CD4-positive, alpha-beta T cell treated with Interleukin-2 at 100 ng/mL for 4 hours (primary cell): ENCODE results near the gene ASIC4.

Source experiments
- DNase-seq: peaks from one replicate; pipeline ENCODE4 v3.0.0-alpha.2; 2020; ENCODE audit warnings: low spot score

Gene ASIC4

GRCh38 chr2:219480004-219480403 is 34.3 kb upstream of the ASIC4 start:
- no peak for DNase-seq

GRCh38 chr2:219482674-219483405 is 31.4 kb upstream of the ASIC4 start:
- DNase-seq: no peak

GRCh38 chr2:219483451-219484342 is 30.6 kb upstream of the ASIC4 start:
- DNase-seq: no peak

- DNase-seq: no peak
Measured at GRCh38 chr2:219484343-219485200, 29.7 kb upstream of the ASIC4 start.

GRCh38 chr2:219485201-219485580 is 29.1 kb upstream of the ASIC4 start:
- DNase-seq: no peak

GRCh38 chr2:219486380-219486959 is 27.8 kb upstream of the ASIC4 start:
- DNase-seq: no peak

- no peak for DNase-seq
Measured at GRCh38 chr2:219488149-219488843, 26.0 kb upstream of the ASIC4 start.

GRCh38 chr2:219488844-219489194 is 25.5 kb upstream of the ASIC4 start:
- no peak for DNase-seq

- DNase-seq: no peak
Measured at GRCh38 chr2:219489315-219489714, 25.0 kb upstream of the ASIC4 start.

- DNase-seq: no peak
Measured at GRCh38 chr2:219490186-219490585, 24.1 kb upstream of the ASIC4 start.

GRCh38 chr2:219490600-219491130 is 23.6 kb upstream of the ASIC4 start:
- no peak for DNase-seq

- DNase-seq: no peak
Measured at GRCh38 chr2:219491278-219491963, 22.9 kb upstream of the ASIC4 start.

- DNase-seq: no peak
Measured at GRCh38 chr2:219492575-219492974, 21.7 kb upstream of the ASIC4 start.

- DNase-seq: no peak
Measured at GRCh38 chr2:219493086-219493485, 21.2 kb upstream of the ASIC4 start.

GRCh38 chr2:219494952-219495530 is 19.2 kb upstream of the ASIC4 start:
- no peak for DNase-seq

GRCh38 chr2:219495531-219496122 is 18.7 kb upstream of the ASIC4 start:
- peak; percentile 55 for DNase-seq

- DNase-seq: no peak
Measured at GRCh38 chr2:219496247-219496824, 17.9 kb upstream of the ASIC4 start.

GRCh38 chr2:219496825-219497494 is 17.3 kb upstream of the ASIC4 start:
- no peak for DNase-seq
